ENCODE results near the gene ASIC4.

GRCh38 chr2:219532378-219532649 lies 18.0 kb downstream of the ASIC4 start:
- TF ChIP-seq, protein P1, sequence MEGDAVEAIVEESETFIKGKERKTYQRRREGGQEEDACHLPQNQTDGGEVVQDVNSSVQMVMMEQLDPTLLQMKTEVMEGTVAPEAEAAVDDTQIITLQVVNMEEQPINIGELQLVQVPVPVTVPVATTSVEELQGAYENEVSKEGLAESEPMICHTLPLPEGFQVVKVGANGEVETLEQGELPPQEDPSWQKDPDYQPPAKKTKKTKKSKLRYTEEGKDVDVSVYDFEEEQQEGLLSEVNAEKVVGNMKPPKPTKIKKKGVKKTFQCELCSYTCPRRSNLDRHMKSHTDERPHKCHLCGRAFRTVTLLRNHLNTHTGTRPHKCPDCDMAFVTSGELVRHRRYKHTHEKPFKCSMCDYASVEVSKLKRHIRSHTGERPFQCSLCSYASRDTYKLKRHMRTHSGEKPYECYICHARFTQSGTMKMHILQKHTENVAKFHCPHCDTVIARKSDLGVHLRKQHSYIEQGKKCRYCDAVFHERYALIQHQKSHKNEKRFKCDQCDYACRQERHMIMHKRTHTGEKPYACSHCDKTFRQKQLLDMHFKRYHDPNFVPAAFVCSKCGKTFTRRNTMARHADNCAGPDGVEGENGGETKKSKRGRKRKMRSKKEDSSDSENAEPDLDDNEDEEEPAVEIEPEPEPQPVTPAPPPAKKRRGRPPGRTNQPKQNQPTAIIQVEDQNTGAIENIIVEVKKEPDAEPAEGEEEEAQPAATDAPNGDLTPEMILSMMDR (IDR thresholded peaks at IDR 0.05; ENCODE audit: insufficient read depth, low read length, poor library complexity, severe bottlenecking), result no peak
- TF ChIP-seq EZH2phosphoT487 (conservative IDR thresholded peaks at IDR 0.05; ENCODE audit: low read length), result no peak
